Sigmoid colon (tissue), 4 donors: ENCODE measurements around the gene ZNF207.
"Not testable (repeated sequence)": the region's sequence is repeated elsewhere in the genome, so short reads cannot be mapped to it uniquely, and the experiment has no call there.

ENCODE experiments used
- EP300 ChIP-seq, 4 donors: sonication (generic); formaldehyde crosslinking; IDR thresholded peaks; one replicate each; pipeline ENCODE4 v1.6.1; 2017; ENCODE audit warnings: antibody characterized with exemption in 4 of 4
- POLR2A ChIP-seq, 2 donors: fragments of 450-650 bp; IDR thresholded peaks; one replicate each; pipeline ENCODE4 v1.6.1; 2016; ENCODE audit warnings: antibody characterized with exemption in 2 of 2, mild to moderate bottlenecking in 2 of 2, moderate library complexity in 2 of 2
- POLR2AphosphoS5 ChIP-seq, 4 donors: sonication (generic); formaldehyde crosslinking; IDR thresholded peaks; one replicate each; pipeline ENCODE4 v1.6.1; 2017; ENCODE audit warnings: antibody characterized with exemption in 4 of 4
- TF ChIP-seq, protein P1 (sequence below), 4 experiments: fragments of 450-650 bp in 3 of 4; fragments of 200-600 bp in 1 of 4; IDR thresholded peaks; one replicate each; pipeline ENCODE4 v1.5.1; 2016 to 2019; ENCODE audit warnings: antibody characterized with exemption in 4 of 4, mild to moderate bottlenecking in 3 of 4, moderate library complexity in 2 of 4

DNA sequence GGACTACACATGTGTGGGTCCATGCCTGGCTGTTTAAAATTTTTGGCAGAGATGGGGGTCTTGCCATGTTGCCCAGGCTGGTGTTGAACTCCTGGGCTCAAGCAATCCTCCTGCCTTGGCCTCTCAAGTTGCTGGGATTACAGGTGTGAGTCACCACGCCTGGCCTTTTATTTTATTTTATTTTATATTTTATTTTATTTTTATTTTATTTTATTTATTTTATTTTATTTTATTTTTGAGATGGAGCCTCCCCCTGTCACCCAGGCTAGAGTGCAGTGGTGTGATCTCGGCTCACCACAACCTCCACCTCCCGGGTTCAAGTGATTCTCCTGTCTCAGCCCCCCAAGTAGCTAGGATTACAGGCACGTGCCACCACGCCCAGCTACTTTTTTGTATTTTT, 33.3 kb upstream of the ZNF207 start:
- TF ChIP-seq, protein P1, sequence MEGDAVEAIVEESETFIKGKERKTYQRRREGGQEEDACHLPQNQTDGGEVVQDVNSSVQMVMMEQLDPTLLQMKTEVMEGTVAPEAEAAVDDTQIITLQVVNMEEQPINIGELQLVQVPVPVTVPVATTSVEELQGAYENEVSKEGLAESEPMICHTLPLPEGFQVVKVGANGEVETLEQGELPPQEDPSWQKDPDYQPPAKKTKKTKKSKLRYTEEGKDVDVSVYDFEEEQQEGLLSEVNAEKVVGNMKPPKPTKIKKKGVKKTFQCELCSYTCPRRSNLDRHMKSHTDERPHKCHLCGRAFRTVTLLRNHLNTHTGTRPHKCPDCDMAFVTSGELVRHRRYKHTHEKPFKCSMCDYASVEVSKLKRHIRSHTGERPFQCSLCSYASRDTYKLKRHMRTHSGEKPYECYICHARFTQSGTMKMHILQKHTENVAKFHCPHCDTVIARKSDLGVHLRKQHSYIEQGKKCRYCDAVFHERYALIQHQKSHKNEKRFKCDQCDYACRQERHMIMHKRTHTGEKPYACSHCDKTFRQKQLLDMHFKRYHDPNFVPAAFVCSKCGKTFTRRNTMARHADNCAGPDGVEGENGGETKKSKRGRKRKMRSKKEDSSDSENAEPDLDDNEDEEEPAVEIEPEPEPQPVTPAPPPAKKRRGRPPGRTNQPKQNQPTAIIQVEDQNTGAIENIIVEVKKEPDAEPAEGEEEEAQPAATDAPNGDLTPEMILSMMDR (IDR thresholded peaks at IDR 0.05): not testable (repeated sequence)
- not testable (repeated sequence) for TF ChIP-seq POLR2A, EP300, POLR2AphosphoS5 (IDR thresholded peaks at IDR 0.05)
